NOMO-1 treated with DMSO at 0.1 percent for 48 hours (cell line): Measurements from ENCODE around the gene DNAH10.
"Not testable (repeated sequence)": the region's sequence is repeated elsewhere in the genome, so short reads cannot be mapped to it uniquely, and the experiment has no call there.

Experiments
- DNase-seq: peaks from one replicate; lab custom pipeline; 2025; ENCODE audit not compliant: unreplicated experiment; lab: John Stamatoyannopoulos, UW

Gene DNAH10

GRCh38 chr12:123945287-123946151, 183.4 kb downstream of the DNAH10 start:
- DNase-seq, result no peak

DNA sequence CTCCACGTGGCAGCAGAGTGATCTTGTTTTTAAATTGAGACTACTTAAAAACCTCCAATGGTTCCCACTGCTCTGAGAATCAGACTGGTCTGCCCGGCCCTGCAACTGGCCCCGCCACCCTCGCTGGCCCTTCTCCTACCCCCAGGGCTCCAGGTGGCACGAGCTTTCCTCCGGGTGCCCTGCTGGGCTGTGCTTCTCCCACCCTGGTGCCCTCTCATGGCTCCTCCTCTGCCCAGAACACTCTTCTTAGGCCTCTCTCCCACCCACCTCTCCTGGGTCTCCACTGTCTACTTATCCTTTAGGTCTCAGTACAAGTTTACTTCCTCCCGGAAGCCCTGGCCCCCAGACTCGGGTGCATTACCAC, 184.0 kb downstream of the DNAH10 start:
- DNase-seq, result no peak

DNA sequence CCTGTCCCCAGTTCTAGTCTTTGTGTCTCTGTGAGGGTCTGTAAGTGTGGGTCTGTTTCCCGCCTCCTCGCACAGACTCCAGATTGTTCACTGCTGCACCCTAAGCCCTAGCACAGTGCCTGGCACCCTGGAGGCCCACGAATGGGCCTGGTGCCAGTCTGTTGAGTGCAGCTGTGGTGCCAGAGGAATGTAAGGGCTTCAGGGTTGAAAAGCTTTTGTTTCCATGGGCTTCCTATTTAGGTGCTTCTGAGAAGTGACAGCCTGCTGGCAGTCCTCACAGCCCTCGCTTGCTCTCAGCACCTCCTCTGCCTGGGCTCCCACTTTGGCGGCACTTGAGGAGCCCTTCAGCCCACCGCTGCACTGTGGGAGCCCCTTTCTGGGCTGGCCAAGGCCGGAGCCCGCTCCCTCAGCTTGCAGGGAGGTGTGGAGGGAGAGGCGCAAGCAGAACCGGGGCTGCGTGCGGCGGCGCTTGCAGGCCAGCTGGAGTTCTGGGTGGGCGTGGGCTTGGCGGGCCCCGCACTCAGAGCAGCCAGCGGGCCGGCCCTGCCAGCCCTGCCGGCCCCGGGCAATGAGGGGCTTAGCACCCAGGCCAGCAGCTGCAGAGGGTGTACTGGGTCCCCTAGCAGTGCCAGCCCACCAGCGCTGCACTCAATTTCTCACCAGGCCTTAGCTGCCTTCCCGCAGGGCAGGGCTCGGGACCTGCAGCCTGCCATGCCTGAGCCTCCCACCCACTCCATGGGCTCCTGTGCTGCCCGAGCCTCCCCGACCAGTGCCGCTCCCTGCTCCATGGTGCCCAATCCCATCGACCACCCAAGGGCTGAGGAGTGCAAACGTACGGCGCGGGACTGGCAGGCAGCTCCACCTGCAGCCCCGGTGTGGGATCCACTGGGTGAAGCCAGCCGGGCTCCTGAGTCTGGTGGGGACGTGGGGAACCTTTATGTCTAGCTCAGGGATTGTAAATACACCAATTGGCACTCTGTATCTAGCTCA, 184.7 kb downstream of the DNAH10 start:
- not testable (repeated sequence) for DNase-seq

GRCh38 chr12:123947531-123947930, 185.4 kb downstream of the DNAH10 start:
- DNase-seq, result not testable (repeated sequence)

GRCh38 chr12:123948401-123948795, 186.3 kb downstream of the DNAH10 start:
- no peak for DNase-seq

DNA sequence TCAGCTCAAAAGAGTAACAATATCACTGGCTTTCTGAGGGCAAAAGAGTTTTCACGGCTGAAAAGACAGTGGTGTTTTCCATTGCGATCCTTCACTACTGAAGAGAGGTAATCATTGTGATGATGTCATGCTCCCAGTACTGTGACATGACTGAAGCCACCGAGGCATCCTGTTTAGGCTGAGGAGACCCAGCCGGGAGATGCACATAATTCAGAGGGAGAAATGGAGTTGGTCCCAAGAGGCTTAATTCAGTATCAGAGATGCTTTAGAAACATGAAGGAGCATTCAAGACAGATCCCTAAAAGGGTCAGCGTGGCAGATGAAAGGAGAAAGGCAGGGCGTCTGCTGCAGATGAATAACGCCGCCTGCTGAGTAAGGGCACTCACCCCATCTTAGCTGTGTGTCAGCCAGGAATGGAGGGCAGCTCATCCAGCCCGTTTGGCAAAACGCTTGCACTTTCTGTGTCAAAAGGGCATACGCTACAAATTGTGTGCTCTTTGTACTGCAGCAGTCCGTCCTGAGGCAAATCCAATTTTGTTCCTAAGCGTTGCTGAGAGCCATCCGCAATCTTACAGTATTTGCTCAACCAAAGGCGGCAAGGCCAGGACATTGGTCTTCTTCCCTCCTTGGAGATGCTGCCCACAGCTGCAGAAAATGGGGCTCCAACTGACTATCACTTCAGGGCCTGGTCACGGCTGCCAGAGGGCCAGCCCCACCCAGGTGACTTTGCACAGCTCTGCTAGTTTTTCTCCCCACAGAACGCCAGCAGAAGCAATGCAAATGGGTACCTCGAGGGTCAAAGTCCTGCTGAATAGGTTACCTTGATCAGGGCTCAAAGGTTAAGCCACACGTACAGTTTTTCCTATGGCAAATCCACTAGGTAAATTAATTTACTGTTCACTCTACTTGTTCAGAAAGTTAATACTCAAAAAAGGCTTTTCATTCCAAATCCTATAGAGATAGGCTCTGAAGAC, 187.0 kb downstream of the DNAH10 start:
- DNase-seq, result no peak

GRCh38 chr12:123949770-123950165, 187.7 kb downstream of the DNAH10 start:
- no peak for DNase-seq

- DNase-seq, result no peak
These were observed 188.6 kb downstream of the DNAH10 start for GRCh38 chr12:123950476-123951349.

GRCh38 chr12:123951467-123951866, 189.4 kb downstream of the DNAH10 start:
- DNase-seq, result no peak

DNA sequence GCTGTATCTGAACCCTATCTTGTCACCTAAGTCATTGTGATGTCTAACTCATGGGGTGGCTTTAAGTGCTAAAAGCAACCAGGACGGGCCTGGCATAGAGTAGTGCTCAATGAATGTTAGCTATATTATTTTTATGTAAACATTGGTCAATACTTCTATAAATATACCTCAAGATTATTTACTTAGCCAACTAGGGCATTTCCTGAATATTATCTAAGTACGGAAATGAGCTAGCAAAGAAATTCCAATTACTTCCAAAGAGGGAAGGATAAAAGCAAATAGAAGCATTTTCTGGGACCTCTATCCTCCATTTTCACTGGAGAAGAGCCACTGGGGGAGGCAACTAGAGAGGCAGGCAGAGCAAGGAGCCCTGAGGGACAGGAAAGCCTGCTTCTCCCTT, 189.9 kb downstream of the DNAH10 start:
- no peak for DNase-seq

DNA sequence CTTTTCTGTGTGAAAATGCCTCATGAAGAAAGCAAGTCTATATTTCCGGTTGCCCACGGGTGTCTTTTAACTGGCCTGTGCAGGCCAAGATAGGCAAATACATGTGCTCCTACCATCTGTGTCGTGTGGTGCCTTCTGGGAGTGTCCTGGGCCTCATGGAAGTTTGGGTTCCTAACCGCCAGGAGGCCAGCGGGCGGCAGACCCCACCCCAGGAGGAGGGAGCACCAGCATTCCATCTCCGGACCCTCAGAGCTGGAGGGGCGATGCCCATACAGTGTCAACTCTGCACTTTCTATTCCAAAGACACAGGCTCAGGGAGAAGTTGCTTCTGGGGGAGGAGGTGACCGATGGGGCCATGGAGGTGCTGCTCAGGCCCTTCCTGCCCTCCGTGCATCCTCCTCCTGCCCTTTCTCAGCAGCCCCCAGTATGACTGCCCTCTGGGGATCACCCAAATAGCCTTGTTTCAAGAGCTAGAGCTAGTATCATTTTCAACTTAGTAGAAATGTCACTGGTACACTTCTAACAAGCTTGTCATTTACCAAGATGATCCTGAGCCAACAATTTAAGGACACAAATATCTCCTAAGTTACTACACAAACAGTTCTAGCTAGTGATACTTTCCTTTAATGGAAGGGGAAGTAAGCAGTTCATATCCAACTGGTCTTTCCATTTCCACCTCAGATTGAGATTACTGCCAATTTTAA, 192.7 kb downstream of the DNAH10 start:
- DNase-seq, result no peak

- no peak for DNase-seq
These were observed 194.1 kb downstream of the DNAH10 start for GRCh38 chr12:123956249-123956648.

DNA sequence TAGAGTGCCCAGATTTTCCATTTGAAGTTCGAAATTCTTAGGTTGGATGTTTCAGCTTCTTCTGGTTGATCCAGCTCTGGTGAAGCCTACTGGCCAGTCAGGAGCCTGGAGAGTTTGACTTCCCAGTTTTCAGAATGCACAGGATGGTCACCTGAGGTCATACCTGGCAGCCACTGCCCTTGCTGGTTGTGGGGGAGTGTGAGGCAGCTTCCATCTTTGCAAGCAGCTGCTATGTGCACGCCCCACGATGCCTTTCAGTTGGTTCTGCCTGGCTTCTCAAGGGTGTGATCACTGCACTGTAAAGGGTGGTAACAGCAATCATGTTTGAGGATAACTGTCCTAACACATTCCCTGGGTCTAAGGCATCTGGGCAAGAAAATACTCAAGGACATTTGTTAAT, 195.1 kb downstream of the DNAH10 start:
- no peak for DNase-seq

DNA sequence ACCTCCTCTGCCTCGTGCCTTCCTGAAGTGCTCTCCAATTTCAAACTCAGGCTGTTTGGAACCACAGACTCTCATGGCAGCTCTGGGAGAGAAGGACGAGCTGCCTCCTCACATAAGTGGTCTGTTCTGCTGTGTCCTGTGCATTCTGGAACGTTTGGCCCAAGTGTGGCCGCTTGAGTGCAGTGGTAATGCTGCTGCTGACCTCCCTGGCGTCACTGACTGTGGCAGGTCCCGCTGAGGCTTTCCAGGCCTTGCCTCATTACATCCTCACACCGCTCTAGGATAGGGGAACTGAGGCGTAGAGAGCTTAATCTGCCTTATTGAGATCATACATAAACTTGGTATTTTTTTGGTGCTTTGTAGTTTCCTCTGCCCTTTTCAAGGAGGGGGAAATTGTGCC, 196.4 kb downstream of the DNAH10 start:
- DNase-seq, result no peak

GRCh38 chr12:123958876-123959275, 196.8 kb downstream of the DNAH10 start:
- DNase-seq, result no peak

DNA sequence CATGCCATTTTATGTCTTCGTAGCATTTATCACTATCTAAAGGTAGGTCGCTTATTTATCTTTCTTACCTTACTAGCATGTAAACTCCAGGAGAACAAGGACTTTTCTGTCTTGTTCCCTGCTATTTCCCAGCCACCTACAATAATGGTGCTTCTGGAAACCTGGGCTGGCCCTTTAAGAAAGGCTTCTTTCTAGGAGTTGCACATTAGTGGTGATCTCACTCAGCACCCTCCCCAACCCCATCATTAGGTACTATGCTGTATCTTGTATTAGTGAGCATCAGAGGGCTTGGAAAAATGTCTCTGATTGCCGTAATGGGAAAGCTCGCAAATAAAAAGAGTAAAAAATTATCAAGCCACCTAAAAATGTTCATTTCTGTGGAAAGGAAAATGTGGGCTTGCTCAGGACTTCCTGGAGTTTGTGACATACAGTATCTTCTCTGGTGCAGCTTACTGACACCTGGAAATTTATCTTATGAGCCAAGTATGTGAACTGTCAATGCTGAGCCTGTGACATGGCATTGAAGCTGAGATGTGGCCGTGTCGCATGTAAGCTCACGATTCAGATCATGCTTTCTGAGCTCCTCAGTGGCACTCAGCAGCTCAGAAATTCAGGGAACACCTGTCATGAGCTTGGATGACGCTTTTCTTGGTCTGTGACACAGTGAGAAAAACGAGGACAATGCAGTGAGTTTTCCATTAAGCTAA, 198.1 kb downstream of the DNAH10 start:
- no peak for DNase-seq

GRCh38 chr12:123960856-123961255, 198.8 kb downstream of the DNAH10 start:
- DNase-seq, result no peak

DNA sequence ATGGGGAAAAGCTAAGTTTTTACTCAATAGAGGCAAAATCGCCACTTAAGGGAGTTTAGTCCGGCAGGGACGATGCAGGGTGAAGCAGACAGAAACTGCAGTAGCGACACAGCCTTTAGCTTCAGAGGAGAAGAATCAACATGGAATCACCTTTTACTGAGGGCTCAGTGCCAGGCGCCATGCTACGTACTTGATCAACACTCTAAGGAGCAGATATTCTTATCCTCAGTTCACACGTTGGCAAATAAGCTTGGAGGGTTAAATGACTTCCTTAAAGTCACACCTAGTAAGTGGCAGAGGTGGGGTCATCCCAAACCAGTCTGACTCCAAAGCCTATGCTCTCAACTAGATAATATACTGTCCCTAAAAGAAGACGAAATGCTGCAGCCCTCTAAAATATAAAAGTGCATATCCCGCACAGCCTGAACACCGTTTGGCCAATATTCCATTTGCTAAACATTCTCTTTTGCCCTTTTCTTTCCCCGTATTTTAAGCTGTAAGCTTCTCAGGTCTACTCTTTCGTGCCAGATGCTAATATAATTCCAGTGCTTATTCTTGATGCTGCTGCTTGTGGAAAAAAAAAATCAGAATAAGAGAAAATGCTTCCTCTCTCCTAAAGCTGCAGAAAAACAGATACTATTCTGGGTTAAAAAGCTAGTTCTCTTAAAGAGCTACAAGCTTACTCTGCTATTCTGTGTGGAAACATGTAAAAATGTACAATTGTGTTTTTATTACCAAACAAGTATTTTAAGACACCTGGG, 199.7 kb downstream of the DNAH10 start:
- DNase-seq, result no peak
